Uterus (tissue), 4 donors: ENCODE results near the gene IGHMBP2. TPM values are rescaled to one million over a fixed set of nuclear protein-coding genes. Genes with fewer than 3 reads are reported as not detected.

Experiments
- DNase-seq, 2 donors: peaks; one replicate each; pipeline ENCODE4 v3.0.0-alpha.2; 2019 to 2020
- H3K27ac ChIP-seq, 2 donors: fragments of 200-600 bp; sonication (generic); 1 replicate in 1 of 2; 2 replicates in 1 of 2; pipeline ENCODE4 v1.5.1; 2016 to 2018
- H3K27me3 ChIP-seq, 2 donors: fragments of 200-600 bp; sonication (generic); one replicate each; pipeline ENCODE4 v1.5.1; 2018 to 2019; ENCODE audit warnings: control low read depth in 1 of 2
- H3K36me3 ChIP-seq, 2 donors: fragments of 200-600 bp; sonication (generic); one replicate each; pipeline ENCODE4 v1.5.1; 2019; ENCODE audit warnings: control low read depth in 1 of 2
- H3K4me1 ChIP-seq, 2 donors: fragments of 200-600 bp; sonication (generic); one replicate each; pipeline ENCODE4 v1.5.1; 2018 to 2019; ENCODE audit warnings: control low read depth in 1 of 2
- H3K4me3 ChIP-seq, 2 donors: fragments of 200-600 bp; sonication (generic); 1 replicate in 1 of 2; 2 replicates in 1 of 2; pipeline ENCODE4 v1.5.1; 2018 to 2019; ENCODE audit warnings: mild to moderate bottlenecking in 1 of 2
- H3K9me3 ChIP-seq, 2 donors: fragments of 200-600 bp; sonication (generic); one replicate each; pipeline ENCODE4 v1.5.1; 2019; ENCODE audit warnings: control low read depth in 1 of 2
- POLR2A ChIP-seq, 2 donors: fragments of 450-650 bp; IDR thresholded peaks; one replicate each; pipeline ENCODE4 v1.6.1; 2016; ENCODE audit warnings: antibody characterized with exemption in 2 of 2, mild to moderate bottlenecking in 1 of 2, moderate library complexity in 1 of 2
- intact Hi-C: fragments of 100-400 bp; cut with DNase I; formaldehyde crosslinking; loops from one replicate; pipeline ENCODE4 v1.15.1; 2023; ENCODE audit warnings: low total_unique reads
- total RNA-seq, 4 donors: library from RNA; depleted of rRNA in 3 of 4; stranded (reverse); fragments of >200 nt in 3 of 4; gene quantifications; one replicate each; pipeline versions ENCODE4 v1.1.0 to v1.2.4, GENCODE V29; 2014 to 2023
- TF ChIP-seq, protein P1 (sequence below), 4 experiments: fragments of 200-600 bp in 2 of 4; fragments of 450-650 bp in 2 of 4; sonication (generic) in 2 of 4; IDR thresholded peaks; one replicate each; pipeline ENCODE4 v1.5.1; 2016 to 2019; ENCODE audit warnings: antibody characterized with exemption in 4 of 4, mild to moderate bottlenecking in 2 of 4, moderate library complexity in 1 of 4
- donor health status: DM: yes; HTN: yes; CAD: no.

IGHMBP2 gene
- total RNA-seq, 4 donors from 2014 or later, result 0.88 to 38.5 (median 19.9) TPM

DNA sequence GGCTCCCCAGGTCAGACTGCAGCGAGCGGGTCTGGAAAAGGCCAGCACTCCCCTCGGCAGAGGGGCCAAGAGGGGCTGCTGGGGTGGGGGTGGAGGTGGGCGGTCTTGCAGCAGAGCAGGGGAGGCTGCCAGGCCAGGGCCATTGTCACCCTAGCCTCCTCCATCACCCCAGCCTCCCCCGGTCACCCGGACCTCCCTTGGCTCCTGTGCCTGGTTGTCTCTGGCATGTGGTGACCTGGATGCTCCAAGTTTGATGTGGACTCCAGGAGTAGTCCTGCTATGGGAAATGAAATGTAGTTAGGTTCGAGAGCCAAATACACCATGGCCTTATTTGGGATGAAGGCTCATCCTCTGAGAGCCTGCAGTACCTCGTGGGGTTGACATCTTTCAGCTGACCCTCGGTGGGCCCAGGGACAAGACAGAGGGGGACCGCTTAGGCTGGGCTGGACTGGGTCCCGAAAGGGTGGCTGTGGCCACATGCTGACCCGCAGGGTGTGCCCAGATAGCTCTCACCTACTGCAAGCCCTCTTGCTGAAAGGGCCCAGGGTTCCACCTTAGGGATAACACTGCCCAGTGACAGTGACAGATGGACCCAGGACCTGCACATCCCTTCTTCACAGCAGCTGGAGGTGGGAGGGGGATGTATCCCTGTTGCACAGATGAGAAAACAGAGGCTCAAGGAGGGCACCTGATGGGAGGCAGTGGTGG lies 53.0 kb downstream of the IGHMBP2 start:
- peak overlapping the region in 1 of 2 donors; percentile 7 for H3K27ac ChIP-seq

DNA sequence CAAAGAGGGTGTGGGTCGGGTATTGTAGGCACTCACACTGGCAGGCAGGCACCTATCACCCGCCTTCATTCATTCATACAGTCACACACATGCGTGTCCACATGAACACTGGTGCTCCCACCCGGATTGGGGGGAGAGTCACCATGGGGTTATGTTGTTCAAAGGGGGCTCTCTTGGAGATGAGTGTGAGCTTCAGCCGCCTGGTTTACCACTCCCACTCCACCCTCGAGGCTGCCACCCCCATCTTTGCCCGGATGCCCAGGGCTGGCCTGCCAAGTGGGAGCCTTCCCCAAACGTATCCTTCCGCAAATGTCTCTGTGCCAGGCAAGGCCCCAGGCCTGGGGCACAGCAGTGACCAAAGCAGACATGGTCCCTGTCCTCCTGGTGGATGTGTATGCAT lies 54.5 kb downstream of the IGHMBP2 start:
- TF ChIP-seq POLR2A (IDR thresholded peaks at IDR 0.05), result no peak
- TF ChIP-seq, protein P1, sequence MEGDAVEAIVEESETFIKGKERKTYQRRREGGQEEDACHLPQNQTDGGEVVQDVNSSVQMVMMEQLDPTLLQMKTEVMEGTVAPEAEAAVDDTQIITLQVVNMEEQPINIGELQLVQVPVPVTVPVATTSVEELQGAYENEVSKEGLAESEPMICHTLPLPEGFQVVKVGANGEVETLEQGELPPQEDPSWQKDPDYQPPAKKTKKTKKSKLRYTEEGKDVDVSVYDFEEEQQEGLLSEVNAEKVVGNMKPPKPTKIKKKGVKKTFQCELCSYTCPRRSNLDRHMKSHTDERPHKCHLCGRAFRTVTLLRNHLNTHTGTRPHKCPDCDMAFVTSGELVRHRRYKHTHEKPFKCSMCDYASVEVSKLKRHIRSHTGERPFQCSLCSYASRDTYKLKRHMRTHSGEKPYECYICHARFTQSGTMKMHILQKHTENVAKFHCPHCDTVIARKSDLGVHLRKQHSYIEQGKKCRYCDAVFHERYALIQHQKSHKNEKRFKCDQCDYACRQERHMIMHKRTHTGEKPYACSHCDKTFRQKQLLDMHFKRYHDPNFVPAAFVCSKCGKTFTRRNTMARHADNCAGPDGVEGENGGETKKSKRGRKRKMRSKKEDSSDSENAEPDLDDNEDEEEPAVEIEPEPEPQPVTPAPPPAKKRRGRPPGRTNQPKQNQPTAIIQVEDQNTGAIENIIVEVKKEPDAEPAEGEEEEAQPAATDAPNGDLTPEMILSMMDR (IDR thresholded peaks at IDR 0.05), result no peak
- Histone ChIP-seq H3K4me3 (no peak overlapping the region), H3K36me3 (no peaks in the 10 kb centered on the region), H3K9me3 (no peaks in the 10 kb centered on the region), H3K4me1 (peaks cover 0 to 3% of the 10 kb centered on the region in 2 donors), H3K27me3 (no peaks in the 10 kb centered on the region), H3K27ac (no peak overlapping the region)
- intact Hi-C loops, result no loop called here
- no peak for DNase-seq

More for the DNA sequence above, 53.0 kb downstream of the IGHMBP2 start:
- no peak for DNase-seq
- Histone ChIP-seq H3K27me3 (no peaks in the 10 kb centered on the region), H3K9me3 (no peaks in the 10 kb centered on the region), H3K36me3 (no peaks in the 10 kb centered on the region), H3K4me1 (peaks cover 0 to 3% of the 10 kb centered on the region in 2 donors), H3K4me3 (no peak overlapping the region)
- no peak for TF ChIP-seq POLR2A (IDR thresholded peaks at IDR 0.05)
- TF ChIP-seq, protein P1 (IDR thresholded peaks at IDR 0.05), result no peak
- intact Hi-C loops, result no loop called here

DNA sequence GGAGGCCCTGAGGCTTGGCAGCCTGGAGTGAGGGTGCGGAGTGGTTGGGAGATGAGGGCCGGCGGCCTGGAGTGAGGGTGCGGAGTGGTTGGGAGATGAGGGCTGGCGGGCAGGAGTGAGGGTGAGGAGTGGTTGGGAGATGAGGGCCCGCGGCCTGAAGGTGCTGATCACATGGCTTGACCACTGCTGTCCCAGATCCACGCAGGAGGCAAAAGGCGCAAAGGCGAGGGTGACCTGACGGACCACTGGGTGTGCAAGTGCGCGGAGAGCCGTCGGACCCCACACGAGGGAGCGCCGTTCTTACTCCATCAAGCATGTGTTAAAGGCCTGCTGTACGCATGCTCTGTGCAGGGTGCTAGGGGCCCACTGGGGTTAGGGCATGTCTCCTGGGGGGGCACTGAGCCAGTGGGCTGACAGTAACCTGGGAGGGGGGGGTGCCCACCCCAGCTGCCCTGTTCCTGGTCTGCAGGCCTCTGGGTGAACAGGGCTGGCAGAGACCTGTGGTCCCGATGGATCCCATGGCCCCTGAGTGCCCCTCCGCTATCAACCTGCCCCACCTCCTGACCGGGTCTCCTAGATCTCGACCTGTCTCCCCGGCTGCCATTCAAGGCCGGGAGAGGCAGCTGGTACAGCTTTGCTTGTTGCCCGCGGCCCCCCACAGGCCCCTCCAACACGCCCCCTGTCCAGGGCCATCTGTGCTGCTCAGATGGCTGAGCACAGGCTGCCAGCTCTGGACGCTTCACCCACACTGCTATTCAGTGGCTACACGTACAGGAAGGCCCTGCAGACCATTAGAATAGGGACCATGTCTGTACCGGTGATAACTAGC lies 56.0 kb downstream of the IGHMBP2 start:
- TF ChIP-seq POLR2A (IDR thresholded peaks at IDR 0.05), result no peak
- TF ChIP-seq, protein P1 (IDR thresholded peaks at IDR 0.05), result no peak
- peaks cover 0 to 3% of the 10 kb centered on the region in 2 donors for H3K4me1 ChIP-seq
- no peak for DNase-seq
- H3K4me3 ChIP-seq, result no peak overlapping the region
- no peaks in the 10 kb centered on the region for H3K27me3 ChIP-seq
- no peak overlapping the region for H3K27ac ChIP-seq
- no peaks in the 10 kb centered on the region for H3K36me3 ChIP-seq
- intact Hi-C loops, result no loop called here
- H3K9me3 ChIP-seq, result no peaks in the 10 kb centered on the region

DNA sequence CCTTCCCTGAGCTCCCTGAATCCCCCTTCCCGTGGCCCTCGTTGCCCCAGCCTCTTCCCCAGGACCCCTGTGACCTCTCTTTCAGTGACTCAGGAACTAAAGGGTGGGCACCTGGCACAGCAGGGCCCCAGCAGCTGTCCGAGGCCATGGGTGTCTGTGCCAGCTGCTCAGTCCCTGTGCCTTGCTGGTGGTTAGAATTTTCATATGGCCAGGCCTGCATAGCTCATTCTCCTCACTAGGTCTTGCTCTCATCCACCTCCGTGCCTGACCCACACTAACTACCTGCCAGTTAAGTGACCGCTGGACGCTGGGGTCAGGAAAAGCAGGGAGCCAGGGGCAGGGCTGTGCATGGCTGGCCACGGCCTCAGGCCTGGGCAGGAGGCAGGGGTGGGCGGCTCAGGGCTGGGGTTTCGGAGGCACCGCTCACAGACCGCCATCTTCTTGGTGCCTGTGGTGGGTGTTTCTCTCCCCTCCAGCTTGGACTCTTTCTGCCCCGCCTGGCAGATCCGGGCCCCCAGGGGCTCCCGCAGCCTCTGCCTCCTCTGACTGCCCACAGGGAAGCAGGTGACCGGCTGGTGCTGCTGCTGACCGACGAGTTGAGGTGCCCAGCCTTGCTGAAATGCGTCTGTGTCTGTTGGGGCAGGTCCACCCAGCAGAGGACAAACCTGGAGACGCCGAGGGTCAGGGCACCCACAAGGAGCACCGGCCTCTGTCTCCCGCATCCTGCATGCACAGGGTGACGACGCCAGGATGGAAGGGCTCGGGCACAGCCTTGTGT lies 56.8 kb downstream of the IGHMBP2 start:
- intact Hi-C loops, result no loop called here

More for the DNA sequence above, 56.8 kb downstream of the IGHMBP2 start:
- Histone ChIP-seq H3K4me3 (no peak overlapping the region), H3K9me3 (no peaks in the 10 kb centered on the region), H3K4me1 (peaks cover 0 to 2% of the 10 kb centered on the region in 2 donors), H3K27me3 (no peaks in the 10 kb centered on the region), H3K36me3 (no peaks in the 10 kb centered on the region), H3K27ac (no peak overlapping the region)
- TF ChIP-seq, protein P1 (IDR thresholded peaks at IDR 0.05), result no peak
- no peak for TF ChIP-seq POLR2A (IDR thresholded peaks at IDR 0.05)
- no peak for DNase-seq
